ENCODE measurements around the gene P2RY14. TPM values are rescaled to one million over a fixed set of nuclear protein-coding genes. Genes with fewer than 3 reads are reported as not detected.
A peak's percentile ranks its signal among the peaks of the same experiment; 100 is the strongest.

P2RY14 gene
- polyA plus RNA-seq, 1 experiment, result not detected

GRCh38 chr3:151199554-151200438 is 78.5 kb downstream of the P2RY14 start:
- POLR2A ChIA-PET, result no interaction called here
- DNase-seq (ENCODE audit: low read depth, low spot score), result no peak
- H3K9me3 ChIP-seq (ENCODE audit: control insufficient read depth, insufficient read depth, low read length), result no peaks in the 10 kb centered on the region
- TF ChIP-seq, protein P1, sequence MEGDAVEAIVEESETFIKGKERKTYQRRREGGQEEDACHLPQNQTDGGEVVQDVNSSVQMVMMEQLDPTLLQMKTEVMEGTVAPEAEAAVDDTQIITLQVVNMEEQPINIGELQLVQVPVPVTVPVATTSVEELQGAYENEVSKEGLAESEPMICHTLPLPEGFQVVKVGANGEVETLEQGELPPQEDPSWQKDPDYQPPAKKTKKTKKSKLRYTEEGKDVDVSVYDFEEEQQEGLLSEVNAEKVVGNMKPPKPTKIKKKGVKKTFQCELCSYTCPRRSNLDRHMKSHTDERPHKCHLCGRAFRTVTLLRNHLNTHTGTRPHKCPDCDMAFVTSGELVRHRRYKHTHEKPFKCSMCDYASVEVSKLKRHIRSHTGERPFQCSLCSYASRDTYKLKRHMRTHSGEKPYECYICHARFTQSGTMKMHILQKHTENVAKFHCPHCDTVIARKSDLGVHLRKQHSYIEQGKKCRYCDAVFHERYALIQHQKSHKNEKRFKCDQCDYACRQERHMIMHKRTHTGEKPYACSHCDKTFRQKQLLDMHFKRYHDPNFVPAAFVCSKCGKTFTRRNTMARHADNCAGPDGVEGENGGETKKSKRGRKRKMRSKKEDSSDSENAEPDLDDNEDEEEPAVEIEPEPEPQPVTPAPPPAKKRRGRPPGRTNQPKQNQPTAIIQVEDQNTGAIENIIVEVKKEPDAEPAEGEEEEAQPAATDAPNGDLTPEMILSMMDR (IDR thresholded peaks at IDR 0.05; ENCODE audit: low read depth, low read length), result no peak
- CTCF ChIA-PET, result interaction anchor here (1.2 to 2.3 kb wide), 3 partner anchors 32 to 82 kb away, joined by 5 to 7 read pairs (median 7); no protein-coding TSS in a partner anchor
- no peaks in the 10 kb centered on the region for H3K27me3 ChIP-seq (ENCODE audit: control insufficient read depth, insufficient read depth, low read length)
- H3K4me3 ChIP-seq (ENCODE audit: low read depth, low read length), result no peak overlapping the region
- H3K27ac ChIP-seq (ENCODE audit: low read depth, low read length), result no peak overlapping the region

GRCh38 chr3:151198849-151199248 is 79.5 kb downstream of the P2RY14 start:
- Histone ChIP-seq H3K27me3 (ENCODE audit: control insufficient read depth, insufficient read depth, low read length) (no peaks in the 10 kb centered on the region), H3K27ac (ENCODE audit: low read depth, low read length) (no peak overlapping the region), H3K4me3 (ENCODE audit: low read depth, low read length) (no peak overlapping the region), H3K9me3 (ENCODE audit: control insufficient read depth, insufficient read depth, low read length) (no peaks in the 10 kb centered on the region)
- no peak for DNase-seq (ENCODE audit: low read depth, low spot score)
- ChIA-PET CTCF (interaction anchor here (1.7 to 1.8 kb wide), 2 partner anchors 31 to 43 kb away, joined by 6 to 7 read pairs; no protein-coding TSS in a partner anchor), POLR2A (no interaction called here)
- TF ChIP-seq, protein P1 (IDR thresholded peaks at IDR 0.05; ENCODE audit: low read depth, low read length), result no peak

DNA sequence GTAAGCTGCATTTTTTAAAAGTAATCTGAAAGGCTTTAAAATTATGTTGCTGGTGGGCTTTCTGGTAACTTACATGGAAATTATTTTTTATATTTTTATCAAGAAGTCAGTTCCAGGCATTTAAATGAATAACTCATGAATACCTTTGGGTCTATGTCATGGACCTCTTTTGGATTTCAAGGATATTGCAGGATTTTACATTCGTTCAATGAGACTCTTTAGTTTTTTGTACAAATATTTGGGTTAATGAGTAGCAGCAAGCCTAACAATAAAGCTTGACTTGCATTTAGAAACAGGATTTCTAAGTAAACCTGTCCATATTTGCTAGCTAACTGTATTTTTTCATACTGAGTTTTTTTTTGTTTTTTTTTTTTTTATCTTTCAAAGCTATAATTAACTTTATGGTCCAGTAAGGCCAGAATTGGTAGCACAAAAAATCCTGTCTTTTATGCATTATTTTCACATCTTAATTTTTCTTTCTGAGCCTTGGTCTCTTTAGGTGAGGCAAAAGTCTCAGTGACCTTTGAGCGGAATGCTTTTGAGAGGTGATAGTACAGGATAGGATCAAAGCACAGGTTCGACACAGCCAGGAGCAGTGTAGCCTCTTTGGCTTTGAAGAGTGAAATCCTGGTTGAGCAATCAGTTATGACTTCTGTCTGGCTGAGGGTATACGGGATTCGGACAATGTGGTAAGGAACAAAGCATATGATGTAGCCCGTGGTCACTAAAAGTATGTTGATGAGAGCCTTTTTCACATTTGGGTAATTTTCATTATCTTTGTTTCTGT is 80.2 kb downstream of the P2RY14 start:
- H3K4me3 ChIP-seq (ENCODE audit: low read depth, low read length), result no peak overlapping the region
- no peaks in the 10 kb centered on the region for H3K27me3 ChIP-seq (ENCODE audit: control insufficient read depth, insufficient read depth, low read length)
- DNase-seq (ENCODE audit: low read depth, low spot score), result peak; percentile 11
- ChIA-PET CTCF (interaction anchor here (0.6 to 1.8 kb wide), 2 partner anchors 13 to 30 kb away, joined by 6 read pairs; no protein-coding TSS in a partner anchor), POLR2A (no interaction called here)
- TF ChIP-seq, protein P1 (IDR thresholded peaks at IDR 0.05; ENCODE audit: low read depth, low read length), result no peak
- no peak overlapping the region for H3K27ac ChIP-seq (ENCODE audit: low read depth, low read length)
- no peaks in the 10 kb centered on the region for H3K9me3 ChIP-seq (ENCODE audit: control insufficient read depth, insufficient read depth, low read length)

- Histone ChIP-seq H3K9me3 (ENCODE audit: control insufficient read depth, insufficient read depth, low read length) (no peaks in the 10 kb centered on the region), H3K27me3 (ENCODE audit: control insufficient read depth, insufficient read depth, low read length) (no peaks in the 10 kb centered on the region), H3K4me3 (ENCODE audit: low read depth, low read length) (no peak overlapping the region), H3K27ac (ENCODE audit: low read depth, low read length) (no peak overlapping the region)
- POLR2A ChIA-PET, result no interaction called here
- CTCF ChIA-PET, result interaction anchor here (0.6 to 1.8 kb wide), 4 partner anchors 29 to 85 kb away, joined by 3 to 6 read pairs (median 3); no protein-coding TSS in a partner anchor
- no peak for DNase-seq (ENCODE audit: low read depth, low spot score)
- TF ChIP-seq, protein P1 (IDR thresholded peaks at IDR 0.05; ENCODE audit: low read depth, low read length), result no peak
Measured at GRCh38 chr3:151197228-151197627, 81.1 kb downstream of the P2RY14 start.

All from AG04450 (cell line).